Measurements from ENCODE around the gene GRM7.

DNA sequence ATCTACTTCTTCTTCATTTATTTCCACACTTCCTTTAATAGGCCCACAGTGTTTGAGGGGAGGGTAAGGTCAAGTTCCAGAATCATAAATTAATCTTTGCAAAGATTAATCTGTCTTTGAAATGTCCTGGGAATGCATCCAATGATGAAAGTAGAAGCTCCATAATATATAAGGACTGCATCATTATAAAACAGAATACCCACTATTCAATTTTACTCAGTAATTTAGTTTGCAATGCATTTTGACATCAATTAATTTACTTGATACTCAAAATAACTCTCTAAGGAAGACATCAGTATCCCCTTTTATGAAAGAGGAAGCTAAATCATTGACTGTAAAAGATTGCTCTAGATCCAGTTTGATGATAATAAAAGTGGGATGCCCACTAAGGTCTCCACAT is 777.2 kb downstream of the GRM7 start:
- TF ChIP-seq, protein P1, sequence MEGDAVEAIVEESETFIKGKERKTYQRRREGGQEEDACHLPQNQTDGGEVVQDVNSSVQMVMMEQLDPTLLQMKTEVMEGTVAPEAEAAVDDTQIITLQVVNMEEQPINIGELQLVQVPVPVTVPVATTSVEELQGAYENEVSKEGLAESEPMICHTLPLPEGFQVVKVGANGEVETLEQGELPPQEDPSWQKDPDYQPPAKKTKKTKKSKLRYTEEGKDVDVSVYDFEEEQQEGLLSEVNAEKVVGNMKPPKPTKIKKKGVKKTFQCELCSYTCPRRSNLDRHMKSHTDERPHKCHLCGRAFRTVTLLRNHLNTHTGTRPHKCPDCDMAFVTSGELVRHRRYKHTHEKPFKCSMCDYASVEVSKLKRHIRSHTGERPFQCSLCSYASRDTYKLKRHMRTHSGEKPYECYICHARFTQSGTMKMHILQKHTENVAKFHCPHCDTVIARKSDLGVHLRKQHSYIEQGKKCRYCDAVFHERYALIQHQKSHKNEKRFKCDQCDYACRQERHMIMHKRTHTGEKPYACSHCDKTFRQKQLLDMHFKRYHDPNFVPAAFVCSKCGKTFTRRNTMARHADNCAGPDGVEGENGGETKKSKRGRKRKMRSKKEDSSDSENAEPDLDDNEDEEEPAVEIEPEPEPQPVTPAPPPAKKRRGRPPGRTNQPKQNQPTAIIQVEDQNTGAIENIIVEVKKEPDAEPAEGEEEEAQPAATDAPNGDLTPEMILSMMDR (IDR thresholded peaks at IDR 0.05), result no peak
- TF ChIP-seq POLR2A (IDR thresholded peaks at IDR 0.05), result no peak

All from adrenal gland (tissue), 5 donors.